Measurements from ENCODE around the gene NUP50. TPM values are rescaled to one million over a fixed set of nuclear protein-coding genes. Genes with fewer than 3 reads are reported as not detected.
A peak's percentile ranks its signal among the peaks of the same experiment; 100 is the strongest.

NUP50 gene
- 124 and 160 TPM in 2 replicates for total RNA-seq (2014; rRNA removed; shearing (Covaris generic))
- 55.6 and 61.8 TPM in 2 replicates for polyA plus RNA-seq (2015; cell fraction: cytosol; rRNA removed)
- polyA plus RNA-seq (2015; cell fraction: nucleus; rRNA removed), result 76.3 and 84.0 TPM in 2 replicates

GRCh38 chr22:45163451-45164269 is at the start of gene NUP50:
NUP50 (plus strand) TSS chr22:45163925; CDS start chr22:45168178, 4,253 bp downstream.
- DNase-seq (ENCODE audit: low read depth), result peak; percentile 96

- no peak for DNase-seq (ENCODE audit: low read depth)
Observed at GRCh38 chr22:45120440-45120839, 43.3 kb upstream of the NUP50 start.

DNA sequence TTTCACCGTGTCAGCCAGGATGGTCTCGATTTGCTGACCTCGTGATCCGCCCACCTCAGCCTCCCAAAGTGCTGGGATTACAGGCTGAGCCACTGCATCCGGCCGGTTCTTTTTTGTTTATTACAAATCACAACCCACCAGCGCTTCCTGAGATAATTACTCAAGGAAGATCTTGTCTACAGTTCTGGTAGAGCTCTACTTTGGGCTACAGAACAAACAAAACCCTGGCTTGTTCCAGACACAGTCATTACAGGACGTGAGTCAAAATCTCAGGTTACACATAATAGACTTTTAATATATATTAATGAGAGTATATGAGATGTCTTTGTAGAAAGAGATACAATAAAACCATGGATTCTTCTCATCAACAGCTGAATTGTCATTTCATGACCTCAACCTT is 42.8 kb upstream of the NUP50 start:
- DNase-seq (ENCODE audit: low read depth), result peak; percentile 70

GRCh38 chr22:45124176-45124847 is 39.4 kb upstream of the NUP50 start:
- DNase-seq (ENCODE audit: low read depth), result no peak

GRCh38 chr22:45125188-45125587 is 38.5 kb upstream of the NUP50 start:
- DNase-seq (ENCODE audit: low read depth), result peak; percentile 6

- DNase-seq (ENCODE audit: low read depth), result peak; percentile 88
Observed at GRCh38 chr22:45127866-45128265, 35.9 kb upstream of the NUP50 start.

- DNase-seq (ENCODE audit: low read depth), result no peak
Observed at GRCh38 chr22:45129703-45130524, 33.8 kb upstream of the NUP50 start.

DNA sequence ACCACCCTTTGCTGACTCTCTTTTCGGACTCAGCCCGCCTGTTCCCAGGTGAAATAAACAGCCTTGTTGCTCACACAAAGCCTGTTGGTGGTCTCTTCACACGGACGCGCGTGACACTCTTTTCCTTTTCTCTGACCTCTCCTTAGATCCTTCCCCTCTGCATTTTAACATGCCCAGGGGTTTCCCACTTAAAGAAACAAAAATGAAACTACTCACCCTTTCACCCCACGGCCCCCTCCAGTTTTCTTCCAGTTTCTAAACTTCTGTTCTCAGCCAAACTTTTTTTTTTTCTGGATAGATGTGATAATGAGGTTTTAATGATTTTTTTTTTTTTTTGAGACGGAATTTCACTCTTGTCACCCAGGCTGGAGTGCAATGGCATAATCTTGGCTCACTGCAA is 32.8 kb upstream of the NUP50 start:
- no peak for DNase-seq (ENCODE audit: low read depth)

DNA sequence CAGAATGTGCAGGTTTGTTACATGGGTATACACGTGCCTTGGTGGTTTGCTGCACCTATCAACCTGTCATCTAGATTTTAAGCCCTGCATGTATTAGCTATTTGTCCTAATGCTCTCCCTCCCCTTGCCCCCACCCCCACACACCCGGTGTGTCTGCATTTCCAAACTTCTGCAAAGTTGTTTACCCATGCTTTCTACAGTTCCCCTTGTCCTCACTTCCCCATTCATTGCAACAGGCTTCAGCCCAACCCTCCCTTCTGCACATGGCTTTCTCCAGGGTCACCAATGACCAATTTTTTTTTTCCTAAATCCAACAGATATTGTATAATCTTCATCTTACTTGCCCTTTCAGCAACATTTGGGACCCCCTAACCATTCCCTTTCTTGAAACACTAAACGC is 32.0 kb upstream of the NUP50 start:
- DNase-seq (ENCODE audit: low read depth), result no peak

GRCh38 chr22:45134313-45134712 is 29.4 kb upstream of the NUP50 start:
- DNase-seq (ENCODE audit: low read depth), result no peak

DNA sequence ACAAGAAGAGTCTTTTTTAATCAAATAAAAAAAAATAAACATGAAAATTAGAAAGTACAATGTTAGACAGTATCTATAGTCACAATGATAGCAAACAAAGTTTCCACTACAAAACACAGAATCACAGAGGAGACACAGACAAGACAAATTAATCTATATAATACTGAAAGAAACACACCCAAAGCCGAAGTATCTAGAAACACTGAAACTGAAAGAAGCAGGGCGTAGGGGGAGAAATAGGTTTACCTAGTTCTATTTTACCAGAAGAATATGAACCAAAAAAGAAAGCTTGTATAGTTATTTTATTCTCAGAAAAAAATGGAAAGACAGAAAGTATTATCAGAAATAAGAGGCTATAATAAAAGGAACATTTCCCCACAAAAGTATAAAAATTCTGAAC is 27.1 kb upstream of the NUP50 start:
- DNase-seq (ENCODE audit: low read depth), result no peak

GRCh38 chr22:45139693-45140092 is 24.0 kb upstream of the NUP50 start:
- no peak for DNase-seq (ENCODE audit: low read depth)

DNA sequence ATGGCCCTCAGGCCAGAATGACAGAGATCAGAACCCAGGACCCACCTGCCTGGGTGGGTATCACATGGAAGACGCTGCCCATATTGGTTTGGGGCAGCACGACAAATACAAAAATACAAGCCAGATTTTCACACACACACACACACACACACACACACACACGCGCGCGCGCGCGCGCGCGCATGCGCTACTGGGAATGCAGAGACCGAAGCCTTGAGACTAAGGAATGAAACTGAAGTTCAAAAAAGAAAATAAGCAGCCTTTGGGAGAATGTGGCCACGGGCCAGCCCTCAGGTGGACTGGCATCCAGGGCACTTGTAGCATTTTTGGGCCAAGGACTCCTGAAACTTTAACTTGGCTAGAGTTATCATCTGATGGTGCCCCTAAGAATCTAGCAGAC is 21.3 kb upstream of the NUP50 start:
- DNase-seq (ENCODE audit: low read depth), result no peak

DNA sequence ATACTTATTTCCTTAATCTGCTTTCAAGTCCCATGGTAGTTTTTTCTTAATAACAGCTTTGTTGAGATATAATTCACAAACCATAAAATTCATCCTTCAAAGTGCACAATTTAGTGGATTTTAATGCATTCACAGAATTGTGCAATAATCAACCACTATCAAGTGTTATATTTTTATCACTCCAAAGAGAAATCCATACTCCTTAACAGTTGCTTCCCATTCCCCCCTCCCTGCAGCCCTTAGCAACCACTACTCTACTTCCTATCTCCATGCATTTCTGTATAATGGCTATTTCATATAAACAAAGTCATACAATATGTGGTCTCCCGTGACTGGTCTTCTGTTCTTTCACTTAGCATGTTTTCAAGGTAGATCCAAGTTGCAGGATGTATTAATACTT is 18.8 kb upstream of the NUP50 start:
- DNase-seq (ENCODE audit: low read depth), result no peak

DNA sequence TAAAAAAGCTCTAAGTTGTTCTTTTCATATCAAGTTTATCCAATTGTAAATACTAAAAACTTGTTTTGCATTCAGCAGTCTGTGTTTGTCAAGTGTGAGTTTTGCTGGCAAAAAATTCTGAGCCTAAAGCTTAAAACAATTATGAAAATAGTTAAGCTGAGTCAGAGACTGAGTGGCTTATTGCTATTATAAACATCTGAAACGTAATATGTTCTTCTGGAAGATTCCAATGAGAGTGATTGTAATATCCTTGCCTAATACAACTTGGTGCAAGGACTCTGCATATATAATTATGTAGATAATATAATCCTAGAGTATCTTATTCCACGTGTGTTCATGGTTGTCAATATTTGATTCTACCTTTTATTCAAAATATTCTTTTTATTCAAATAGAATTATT is 14.1 kb upstream of the NUP50 start:
- DNase-seq (ENCODE audit: low read depth), result no peak

DNA sequence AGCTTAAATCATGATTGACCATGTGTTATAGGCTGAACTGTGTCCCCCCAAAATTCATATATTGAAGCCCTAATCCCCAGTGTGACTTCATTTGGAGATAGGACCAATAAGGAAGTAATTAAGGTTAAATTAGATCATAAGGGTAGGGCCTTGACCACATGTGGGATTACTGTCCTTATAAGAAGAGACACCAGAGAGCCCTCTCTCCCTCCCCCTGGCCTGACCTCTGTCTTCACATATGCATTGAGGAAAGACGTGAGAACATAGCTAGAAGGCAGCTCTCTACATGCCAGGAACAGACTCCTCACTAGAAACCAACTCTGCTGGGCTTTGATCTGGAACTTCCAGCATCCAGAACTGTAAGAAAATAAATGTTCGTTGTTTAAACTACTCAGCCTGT is 13.6 kb upstream of the NUP50 start:
- no peak for DNase-seq (ENCODE audit: low read depth)

DNA sequence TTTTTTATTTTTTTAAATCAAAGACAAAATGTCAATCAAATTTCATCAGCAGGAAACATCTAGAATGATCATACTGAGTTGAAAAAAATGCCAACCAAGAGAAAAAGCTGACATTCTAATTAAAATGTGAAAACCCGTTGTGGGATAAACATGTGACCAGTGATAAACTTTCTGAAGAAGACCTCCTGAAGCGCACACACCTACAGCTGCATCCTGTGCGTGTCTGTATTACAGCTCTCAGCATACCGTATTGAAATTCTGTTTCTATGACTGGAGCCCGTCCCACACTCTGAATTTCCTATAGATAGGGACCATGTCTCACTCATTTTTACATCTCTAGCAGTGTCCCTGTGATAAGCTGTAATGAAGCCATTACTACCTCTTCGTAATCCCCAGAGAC is 12.2 kb upstream of the NUP50 start:
- DNase-seq (ENCODE audit: low read depth), result no peak

- DNase-seq (ENCODE audit: low read depth), result no peak
Observed at GRCh38 chr22:45154383-45154782, 9.3 kb upstream of the NUP50 start.

- no peak for DNase-seq (ENCODE audit: low read depth)
Observed at GRCh38 chr22:45155050-45155840, 8.5 kb upstream of the NUP50 start.

GRCh38 chr22:45157907-45158306 is 5.8 kb upstream of the NUP50 start:
- no peak for DNase-seq (ENCODE audit: low read depth)
